HEK293 (cell line): ENCODE results near the gene UNC80.

Source experiments
- CTCF ChIA-PET: fragments of 350-600 bp; formaldehyde crosslinking; extraction: SDS; loops from one replicate; lab custom pipeline; 2021; ENCODE audit warnings: antibody characterized with exemption; lab: Yijun Ruan, JAX
- POLR2A ChIA-PET: fragments of 300-600 bp; formaldehyde crosslinking; extraction: SDS; loops from one replicate; lab custom pipeline; 2020; ENCODE audit warnings: antibody characterized with exemption, inconsistent platforms; lab: Yijun Ruan, JAX
- H3K27ac ChIP-seq: fragments of 200-500 bp; sonication (Bioruptor generic); 2 replicates; pipeline ENCODE4 v1.5.1; 2014; ENCODE audit warnings: low read depth, low read length, control low read depth, inconsistent platforms; ENCODE audit errors: extremely low read depth
- H3K36me3 ChIP-seq, 2 experiments: fragments of 200-500 bp in 1 of 2; sonication (Bioruptor generic) in 1 of 2; 1 replicate in 1 of 2; 2 replicates in 1 of 2; pipeline ENCODE4 v1.5.1; 2014 to 2017; ENCODE audit warnings: inconsistent platforms in 2 of 2, low read length in 2 of 2; ENCODE audit not compliant: control insufficient read depth in 2 of 2, insufficient read depth in 1 of 2
- H3K4me1 ChIP-seq: fragments of 200-500 bp; sonication (Bioruptor generic); 2 replicates; pipeline ENCODE4 v1.5.1; 2014; ENCODE audit warnings: mild to moderate bottlenecking, low read length, inconsistent platforms; ENCODE audit not compliant: control insufficient read depth, insufficient read depth
- H3K4me3 ChIP-seq: 2 replicates; pipeline ENCODE4 v1.5.1; 2011; ENCODE audit warnings: low read depth, mild to moderate bottlenecking, control low read depth, low read length, moderate library complexity
- H3K9me3 ChIP-seq: fragments of 200-500 bp; sonication (Bioruptor generic); 2 replicates; pipeline ENCODE4 v1.5.1; 2014; ENCODE audit warnings: low read depth, low read length, inconsistent platforms; ENCODE audit not compliant: control insufficient read depth, insufficient read depth
- ELK4 ChIP-seq: IDR thresholded peaks from 2 replicates; pipeline ENCODE4 v1.6.1; 2011; ENCODE audit warnings: mild to moderate bottlenecking, low read depth, low read length, borderline replicate concordance
- PRDM2 ChIP-seq: fragments of 450-650 bp; formaldehyde crosslinking; IDR thresholded peaks from 2 replicates; pipeline ENCODE4 v1.5.1; 2016; ENCODE audit warnings: missing biosample characterization, missing genetic modification characterization, borderline replicate concordance
- RBAK ChIP-seq: fragments of 450-650 bp; formaldehyde crosslinking; IDR thresholded peaks from 2 replicates; pipeline ENCODE4 v1.5.1; 2016; ENCODE audit warnings: missing biosample characterization, missing genetic modification characterization
- REPIN1 ChIP-seq: fragments of 450-650 bp; formaldehyde crosslinking; IDR thresholded peaks from 2 replicates; pipeline ENCODE4 v1.5.1; 2017; ENCODE audit warnings: missing biosample characterization, missing genetic modification characterization, low read depth
- SALL2 ChIP-seq: fragments of 450-650 bp; formaldehyde crosslinking; IDR thresholded peaks from 2 replicates; pipeline ENCODE4 v1.5.0; 2017; ENCODE audit warnings: missing biosample characterization, mild to moderate bottlenecking, missing genetic modification characterization, borderline replicate concordance
- SP3 ChIP-seq: fragments of 450-650 bp; formaldehyde crosslinking; IDR thresholded peaks from 2 replicates; pipeline ENCODE4 v1.5.1; 2016; ENCODE audit warnings: missing biosample characterization, missing genetic modification characterization
- SP7 ChIP-seq: fragments of 450-650 bp; formaldehyde crosslinking; IDR thresholded peaks from 2 replicates; pipeline ENCODE4 v1.5.1; 2016; ENCODE audit warnings: missing biosample characterization, missing genetic modification characterization
- ZBTB44 ChIP-seq: fragments of 450-650 bp; IDR thresholded peaks from 2 replicates; pipeline ENCODE4 v1.5.1; 2018; ENCODE audit warnings: missing biosample characterization, mild to moderate bottlenecking, missing genetic modification characterization
- ZNF140 ChIP-seq: fragments of 450-650 bp; formaldehyde crosslinking; IDR thresholded peaks from 2 replicates; pipeline ENCODE4 v1.5.1; 2016; ENCODE audit warnings: missing biosample characterization, missing genetic modification characterization
- ZNF19 ChIP-seq: fragments of 450-650 bp; formaldehyde crosslinking; IDR thresholded peaks from 2 replicates; pipeline ENCODE4; 2016; ENCODE audit warnings: missing biosample characterization, missing genetic modification characterization, low read depth
- ZNF2 ChIP-seq: fragments of 450-650 bp; formaldehyde crosslinking; IDR thresholded peaks from 2 replicates; pipeline ENCODE4 v1.5.1; 2016; ENCODE audit warnings: missing biosample characterization, missing genetic modification characterization
- ZNF311 ChIP-seq: fragments of 450-650 bp; formaldehyde crosslinking; IDR thresholded peaks from 2 replicates; pipeline ENCODE4 v1.5.1; 2017; ENCODE audit warnings: missing biosample characterization, missing genetic modification characterization, borderline replicate concordance
- ZNF335 ChIP-seq: fragments of 450-650 bp; formaldehyde crosslinking; conservative IDR thresholded peaks from 2 replicates; pipeline ENCODE4 v1.5.1; 2016; ENCODE audit warnings: missing biosample characterization, missing genetic modification characterization
- ZNF404 ChIP-seq: fragments of 450-650 bp; formaldehyde crosslinking; IDR thresholded peaks from 2 replicates; pipeline ENCODE4 v1.5.1; 2017; ENCODE audit warnings: missing biosample characterization, missing genetic modification characterization
- ZNF645 ChIP-seq: fragments of 450-650 bp; formaldehyde crosslinking; IDR thresholded peaks from 2 replicates; pipeline ENCODE4; 2016; ENCODE audit warnings: missing biosample characterization, missing genetic modification characterization
- TF ChIP-seq, protein P1 (sequence below): fragments of 450-650 bp; formaldehyde crosslinking; IDR thresholded peaks from 2 replicates; pipeline ENCODE4 v1.5.1; 2016; ENCODE audit warnings: missing biosample characterization, missing genetic modification characterization, low read depth
- TF ChIP-seq, protein P2 (sequence below): fragments of 450-650 bp; formaldehyde crosslinking; IDR thresholded peaks from 2 replicates; pipeline ENCODE4 v1.5.1; 2016; ENCODE audit warnings: missing biosample characterization, missing genetic modification characterization

Gene UNC80

DNA sequence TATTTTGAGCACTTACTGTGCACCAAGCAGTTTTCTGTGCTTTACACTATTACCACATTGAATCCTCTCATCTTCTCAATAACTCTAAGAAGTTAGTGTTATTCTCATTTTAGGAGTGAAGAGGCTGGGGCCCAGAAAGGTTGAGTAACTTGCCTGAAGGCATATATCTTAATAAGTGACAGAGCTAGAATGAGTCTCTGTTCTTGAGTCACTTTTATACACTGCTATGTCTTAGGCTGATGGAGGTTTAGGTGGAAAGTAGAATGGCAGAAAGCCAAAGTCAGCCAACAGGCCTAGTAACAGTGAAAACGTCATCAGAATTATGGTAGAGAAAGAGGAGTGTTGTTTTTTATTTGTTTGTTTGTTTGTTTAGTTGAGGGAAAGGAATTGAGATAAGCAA is 202.9 kb downstream of the UNC80 start:
- Histone ChIP-seq H3K9me3 (no peaks in the 10 kb centered on the region), H3K36me3 (no peaks in the 10 kb centered on the region), H3K4me1 (no peaks in the 10 kb centered on the region), H3K4me3 (no peak overlapping the region), H3K27ac (no peak overlapping the region)
- TF ChIP-seq ELK4 (no peak), PRDM2 (no peak)
- TF ChIP-seq, protein P1, sequence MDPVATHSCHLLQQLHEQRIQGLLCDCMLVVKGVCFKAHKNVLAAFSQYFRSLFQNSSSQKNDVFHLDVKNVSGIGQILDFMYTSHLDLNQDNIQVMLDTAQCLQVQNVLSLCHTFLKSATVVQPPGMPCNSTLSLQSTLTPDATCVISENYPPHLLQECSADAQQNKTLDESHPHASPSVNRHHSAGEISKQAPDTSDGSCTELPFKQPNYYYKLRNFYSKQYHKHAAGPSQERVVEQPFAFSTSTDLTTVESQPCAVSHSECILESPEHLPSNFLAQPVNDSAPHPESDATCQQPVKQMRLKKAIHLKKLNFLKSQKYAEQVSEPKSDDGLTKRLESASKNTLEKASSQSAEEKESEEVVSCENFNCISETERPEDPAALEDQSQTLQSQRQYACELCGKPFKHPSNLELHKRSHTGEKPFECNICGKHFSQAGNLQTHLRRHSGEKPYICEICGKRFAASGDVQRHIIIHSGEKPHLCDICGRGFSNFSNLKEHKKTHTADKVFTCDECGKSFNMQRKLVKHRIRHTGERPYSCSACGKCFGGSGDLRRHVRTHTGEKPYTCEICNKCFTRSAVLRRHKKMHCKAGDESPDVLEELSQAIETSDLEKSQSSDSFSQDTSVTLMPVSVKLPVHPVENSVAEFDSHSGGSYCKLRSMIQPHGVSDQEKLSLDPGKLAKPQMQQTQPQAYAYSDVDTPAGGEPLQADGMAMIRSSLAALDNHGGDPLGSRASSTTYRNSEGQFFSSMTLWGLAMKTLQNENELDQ (tag by site-specific recombination): no peak
- ChIA-PET POLR2A (no interaction called here), CTCF (interaction anchor here (1.0 to 6.1 kb wide), 2 partner anchors 221 to 224 kb away, joined by 3 to 44 read pairs; no protein-coding TSS in a partner anchor)

- no peaks in the 10 kb centered on the region for H3K36me3 ChIP-seq
- no peak for TF ChIP-seq ZNF2 (tag by site-specific recombination)
- no peak for TF ChIP-seq SP3 (tag by site-specific recombination)
- no peak for TF ChIP-seq ZNF140
- no peak for TF ChIP-seq ZNF311
- no peak for TF ChIP-seq ZNF19 (tag by site-specific recombination)
- TF ChIP-seq SALL2 (tag by site-specific recombination): no peak
- no peak for TF ChIP-seq ZNF335 (tag by site-specific recombination)
- TF ChIP-seq ZNF404 (tag by site-specific recombination): no peak
- no peak for TF ChIP-seq ZNF645 (tag by site-specific recombination)
- TF ChIP-seq SP7: no peak
- TF ChIP-seq REPIN1: no peak
- TF ChIP-seq RBAK (tag by site-specific recombination): no peak
- TF ChIP-seq ZBTB44 (tag by site-specific recombination): no peak
- TF ChIP-seq, protein P2, sequence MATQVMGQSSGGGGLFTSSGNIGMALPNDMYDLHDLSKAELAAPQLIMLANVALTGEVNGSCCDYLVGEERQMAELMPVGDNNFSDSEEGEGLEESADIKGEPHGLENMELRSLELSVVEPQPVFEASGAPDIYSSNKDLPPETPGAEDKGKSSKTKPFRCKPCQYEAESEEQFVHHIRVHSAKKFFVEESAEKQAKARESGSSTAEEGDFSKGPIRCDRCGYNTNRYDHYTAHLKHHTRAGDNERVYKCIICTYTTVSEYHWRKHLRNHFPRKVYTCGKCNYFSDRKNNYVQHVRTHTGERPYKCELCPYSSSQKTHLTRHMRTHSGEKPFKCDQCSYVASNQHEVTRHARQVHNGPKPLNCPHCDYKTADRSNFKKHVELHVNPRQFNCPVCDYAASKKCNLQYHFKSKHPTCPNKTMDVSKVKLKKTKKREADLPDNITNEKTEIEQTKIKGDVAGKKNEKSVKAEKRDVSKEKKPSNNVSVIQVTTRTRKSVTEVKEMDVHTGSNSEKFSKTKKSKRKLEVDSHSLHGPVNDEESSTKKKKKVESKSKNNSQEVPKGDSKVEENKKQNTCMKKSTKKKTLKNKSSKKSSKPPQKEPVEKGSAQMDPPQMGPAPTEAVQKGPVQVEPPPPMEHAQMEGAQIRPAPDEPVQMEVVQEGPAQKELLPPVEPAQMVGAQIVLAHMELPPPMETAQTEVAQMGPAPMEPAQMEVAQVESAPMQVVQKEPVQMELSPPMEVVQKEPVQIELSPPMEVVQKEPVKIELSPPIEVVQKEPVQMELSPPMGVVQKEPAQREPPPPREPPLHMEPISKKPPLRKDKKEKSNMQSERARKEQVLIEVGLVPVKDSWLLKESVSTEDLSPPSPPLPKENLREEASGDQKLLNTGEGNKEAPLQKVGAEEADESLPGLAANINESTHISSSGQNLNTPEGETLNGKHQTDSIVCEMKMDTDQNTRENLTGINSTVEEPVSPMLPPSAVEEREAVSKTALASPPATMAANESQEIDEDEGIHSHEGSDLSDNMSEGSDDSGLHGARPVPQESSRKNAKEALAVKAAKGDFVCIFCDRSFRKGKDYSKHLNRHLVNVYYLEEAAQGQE: no peak
Observed at GRCh38 chr2:209976698-209977385, 205.2 kb downstream of the UNC80 start.

More at GRCh38 chr2:209976698-209977385, 205.2 kb downstream of the UNC80 start:
- H3K4me3 ChIP-seq: no peak overlapping the region
- no peak overlapping the region for H3K27ac ChIP-seq
- ChIA-PET POLR2A (no interaction called here), CTCF (interaction anchor here (0.6 to 6.1 kb wide), 13 partner anchors 9 to 1483 kb away, joined by 3 to 44 read pairs (median 3); no protein-coding TSS in a partner anchor)
- H3K4me1 ChIP-seq: peaks cover 5% of the 10 kb centered on the region; the same call in 1 of the 2 replicates
- H3K9me3 ChIP-seq: no peaks in the 10 kb centered on the region
